ENCODE results near the gene EMP2. TPM values are rescaled to one million over a fixed set of nuclear protein-coding genes. Genes with fewer than 3 reads are reported as not detected.

The EMP2 gene
- total RNA-seq, 1 donor from 2014 or later: 6.0 TPM

DNA sequence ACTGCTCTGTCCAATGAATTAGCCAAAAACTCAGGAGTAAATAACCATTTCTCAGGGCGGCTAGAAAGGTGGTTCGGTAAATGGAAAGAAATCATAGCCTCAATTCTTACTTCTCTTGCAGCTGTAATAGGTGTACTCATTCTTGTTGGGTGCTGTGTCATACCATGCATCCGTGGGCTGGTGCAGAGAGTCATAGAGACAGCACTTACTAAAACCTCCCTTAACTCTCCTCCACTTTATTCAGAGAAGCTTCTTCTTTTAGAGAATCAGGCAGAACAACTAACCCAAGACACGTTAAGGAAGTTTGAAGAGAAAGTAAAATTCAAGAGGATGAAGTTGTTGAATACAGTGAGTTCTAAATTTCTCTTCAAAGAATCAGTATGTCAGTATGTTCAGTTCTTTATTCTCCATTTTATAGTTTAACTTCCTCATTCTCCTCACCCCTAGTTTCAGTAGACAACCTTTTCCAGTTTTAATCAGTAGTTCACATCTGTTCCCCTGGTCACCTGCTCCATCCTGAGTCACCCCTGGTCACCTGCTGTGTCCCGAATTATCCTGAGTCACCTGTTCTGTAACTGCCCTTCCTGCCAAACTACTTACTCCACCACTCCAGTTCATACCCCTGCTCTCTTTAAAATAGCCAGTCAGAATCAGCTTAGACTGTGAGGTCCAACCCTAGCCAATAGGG, 85.9 kb downstream of the EMP2 start:
- no peak for DNase-seq (ENCODE audit: extremely low read depth, low read depth, low spot score)

DNA sequence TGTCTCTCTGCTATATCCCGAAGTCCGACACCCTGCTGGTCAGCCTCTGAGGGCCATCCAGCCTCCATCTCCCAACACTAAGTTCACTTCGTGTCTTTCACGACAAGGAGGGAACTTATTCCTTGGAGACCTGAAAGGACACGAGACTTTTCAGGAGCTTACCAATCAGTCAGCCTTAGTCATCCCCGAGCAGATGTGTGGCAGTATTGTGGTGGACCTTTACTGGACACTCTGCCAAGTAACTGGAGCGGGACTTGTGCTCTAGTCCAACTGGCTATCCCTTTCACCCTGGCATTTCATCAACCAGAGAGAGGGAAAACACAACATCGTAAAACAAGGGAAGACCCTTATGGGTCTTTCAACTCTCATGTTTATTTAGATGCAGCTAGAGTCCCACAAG, 87.1 kb downstream of the EMP2 start:
- no peak for DNase-seq (ENCODE audit: extremely low read depth, low read depth, low spot score)

DNA sequence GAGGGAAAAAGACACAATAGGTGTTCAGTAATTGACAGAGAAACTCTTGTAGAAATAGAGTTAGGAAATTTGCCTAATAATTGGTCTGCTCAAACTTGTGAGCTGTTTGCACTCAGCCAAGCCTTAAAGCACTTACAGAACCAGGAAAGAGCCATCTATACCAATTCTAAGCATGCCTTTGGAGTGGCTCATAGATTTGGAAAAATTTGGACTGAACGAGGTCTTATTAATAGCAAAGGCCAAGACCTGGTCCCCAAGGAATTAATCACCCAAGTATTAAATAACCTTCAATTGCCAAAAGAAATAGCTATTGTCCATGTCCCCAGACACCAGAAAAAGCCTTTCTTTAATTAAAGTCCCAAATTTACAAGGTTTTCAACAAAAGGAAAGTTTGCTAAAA, 90.3 kb downstream of the EMP2 start:
- no peak for DNase-seq (ENCODE audit: extremely low read depth, low read depth, low spot score)

DNA sequence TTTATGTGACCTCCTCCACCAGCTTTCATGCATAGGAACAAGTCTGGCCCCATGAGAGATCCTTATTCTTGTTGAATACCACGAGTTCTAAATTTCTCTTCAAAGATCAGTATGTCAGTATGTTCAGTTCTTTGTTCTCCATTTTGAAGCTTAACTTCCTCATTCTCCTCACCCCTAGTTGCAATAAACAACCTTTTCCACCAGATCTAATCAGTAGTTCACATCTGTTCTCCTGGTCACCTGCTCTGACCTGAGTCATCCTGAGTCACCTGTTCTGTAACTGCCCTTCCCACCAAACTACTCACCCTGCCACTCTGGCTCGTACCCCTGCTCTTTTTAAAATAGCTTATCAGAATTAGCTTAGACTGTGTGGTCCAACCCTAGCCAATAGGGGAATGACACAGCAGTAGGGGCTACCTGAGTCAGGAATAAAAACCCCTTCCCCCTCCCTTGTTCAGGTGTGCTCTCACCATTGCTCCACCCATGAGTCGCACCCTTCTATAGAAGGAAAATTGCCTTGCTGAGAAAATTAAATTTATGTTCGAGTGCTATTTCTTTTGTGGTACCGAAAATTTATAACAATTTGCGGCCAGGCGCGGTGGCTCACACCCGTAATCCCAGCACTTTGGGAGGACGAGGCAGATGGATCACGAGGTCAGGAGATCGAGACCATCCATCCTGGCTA, 94.6 kb downstream of the EMP2 start:
- no peak for DNase-seq (ENCODE audit: extremely low read depth, low read depth, low spot score)

DNA sequence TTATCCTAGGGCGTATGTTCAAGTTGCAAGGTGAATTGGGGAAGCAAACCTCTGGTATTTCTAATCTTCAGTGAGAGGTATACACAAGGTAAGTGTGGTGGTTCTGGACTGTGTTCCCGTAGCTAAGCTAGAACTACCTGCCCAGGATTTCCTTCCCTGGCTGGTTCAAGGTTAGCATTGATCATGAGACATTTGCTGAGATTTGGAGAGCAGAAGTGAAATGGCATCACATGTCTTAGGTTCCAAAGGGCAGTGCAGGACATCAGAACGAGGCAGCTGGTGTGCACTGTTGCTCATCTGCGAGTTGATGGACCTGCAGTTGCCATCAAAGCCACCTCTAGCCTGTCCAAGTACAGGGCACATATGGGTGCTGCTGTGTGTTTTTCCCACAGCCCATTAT, 95.2 kb downstream of the EMP2 start:
- DNase-seq (ENCODE audit: extremely low read depth, low read depth, low spot score): no peak

DNA sequence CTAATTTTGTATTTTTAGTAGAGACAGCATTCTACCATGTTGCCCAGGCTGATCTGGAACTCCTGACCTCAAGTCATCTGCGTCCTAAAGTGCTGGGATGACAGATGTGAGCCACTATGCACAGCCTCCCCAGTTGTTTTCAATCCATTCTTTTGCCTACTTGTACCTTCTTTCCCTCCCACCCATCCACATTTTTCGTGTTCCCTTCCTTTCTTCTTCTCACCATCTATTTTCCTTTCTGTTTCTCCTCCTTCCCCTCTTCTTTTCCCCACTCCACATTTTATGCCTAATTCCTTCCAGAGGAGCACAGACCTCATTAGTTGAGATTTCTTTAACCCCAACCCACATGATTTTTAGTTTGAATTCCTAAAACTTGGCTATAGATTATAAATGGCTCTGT, 100.2 kb downstream of the EMP2 start:
- DNase-seq (ENCODE audit: extremely low read depth, low read depth, low spot score): no peak

Other genes with a start within 250 kb of the EMP2 start
- 4.0 and 14.9 TPM in 2 replicates for gene ATF7IP2, start 194.5 kb downstream of the EMP2 start, total RNA-seq
- 0.10 and 0.12 TPM in 2 replicates for gene TEKT5, start 114.3 kb upstream of the EMP2 start, total RNA-seq
- gene NUBP1, start 163.2 kb upstream of the EMP2 start, total RNA-seq: 13.4 and 31.0 TPM in 2 replicates
- not detected in 2 replicates for gene TVP23A, start 238.2 kb upstream of the EMP2 start, total RNA-seq